ENCODE measurements around the gene RNF4.
A peak's percentile ranks its signal among the peaks of the same experiment; 100 is the strongest.

Gene RNF4

DNA sequence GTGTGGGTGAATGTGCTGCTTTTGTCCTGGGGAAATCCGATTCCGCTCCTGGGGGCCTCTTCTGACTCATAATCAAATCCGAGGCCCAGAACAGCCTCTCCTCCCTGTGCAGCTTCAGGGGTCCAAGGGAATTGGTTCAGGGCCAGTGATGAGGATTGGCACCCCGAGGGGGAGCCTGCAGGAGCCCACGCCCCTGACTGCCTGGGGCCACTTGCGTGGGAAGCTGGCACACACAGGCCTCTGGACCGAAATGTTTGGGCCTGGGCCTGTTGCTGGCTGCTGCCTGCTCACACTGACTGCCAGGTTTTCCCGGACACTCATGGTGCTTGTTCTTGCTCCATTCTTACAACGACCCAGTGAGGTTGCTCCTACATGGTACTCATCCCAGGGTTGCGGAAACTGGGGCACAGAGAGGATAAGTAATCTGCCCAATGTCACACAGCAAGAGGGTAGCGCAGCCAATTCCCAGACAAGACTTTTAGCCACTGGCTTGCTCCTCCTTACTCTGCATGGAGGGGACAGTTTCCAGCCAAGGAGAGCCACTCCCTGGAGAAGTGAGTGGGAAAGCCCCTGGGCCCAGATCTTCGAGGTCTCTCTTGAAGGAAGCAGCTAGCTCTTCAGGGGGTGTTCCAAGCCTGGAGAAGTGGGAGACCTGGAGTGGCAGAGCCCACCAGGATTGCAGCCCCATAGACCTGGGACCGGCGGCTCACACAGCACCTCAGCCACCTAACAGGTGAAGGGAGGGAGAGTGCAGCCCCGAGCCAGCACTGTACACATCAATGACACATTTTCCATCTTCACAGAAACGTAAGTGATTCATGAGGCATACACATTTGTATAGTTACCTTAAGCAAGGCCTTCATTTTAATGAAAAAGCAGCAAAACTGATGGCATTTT, 29.8 kb upstream of the RNF4 start:
- no peak for DNase-seq

GRCh38 chr4:2441393-2442174, 27.3 kb upstream of the RNF4 start:
- peak; percentile 50 for DNase-seq

- no peak for DNase-seq
Measured at GRCh38 chr4:2442175-2442993, 26.5 kb upstream of the RNF4 start.

- no peak for DNase-seq
Measured at GRCh38 chr4:2443061-2443730, 25.7 kb upstream of the RNF4 start.

- no peak for DNase-seq
Measured at GRCh38 chr4:2443956-2444740, 24.8 kb upstream of the RNF4 start.

- no peak for DNase-seq
Measured at GRCh38 chr4:2445130-2445529, 23.8 kb upstream of the RNF4 start.

- no peak for DNase-seq
Measured at GRCh38 chr4:2445571-2445970, 23.3 kb upstream of the RNF4 start.

GRCh38 chr4:2446656-2447564, 22.0 kb upstream of the RNF4 start:
- no peak for DNase-seq

DNA sequence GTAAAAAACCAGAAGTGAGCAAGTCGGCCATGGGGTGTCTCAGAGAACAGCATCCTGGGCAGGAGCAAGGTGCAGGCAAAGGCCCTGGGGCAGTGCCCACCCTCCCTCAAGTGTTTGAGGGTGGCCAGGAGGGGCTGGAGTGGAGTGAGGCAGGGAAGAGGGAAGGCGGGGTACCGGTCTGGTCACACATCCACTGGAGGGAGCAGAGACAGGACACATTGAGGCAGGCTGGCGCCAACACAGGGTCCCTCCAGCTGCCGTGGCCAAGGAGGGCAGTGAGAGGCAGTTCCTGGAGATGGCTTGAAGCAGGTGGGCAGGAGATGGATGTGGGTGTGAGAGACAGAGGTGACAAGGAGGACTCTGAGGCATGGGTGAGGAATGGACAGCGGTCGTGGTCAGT, 20.3 kb upstream of the RNF4 start:
- DNase-seq = no peak

DNA sequence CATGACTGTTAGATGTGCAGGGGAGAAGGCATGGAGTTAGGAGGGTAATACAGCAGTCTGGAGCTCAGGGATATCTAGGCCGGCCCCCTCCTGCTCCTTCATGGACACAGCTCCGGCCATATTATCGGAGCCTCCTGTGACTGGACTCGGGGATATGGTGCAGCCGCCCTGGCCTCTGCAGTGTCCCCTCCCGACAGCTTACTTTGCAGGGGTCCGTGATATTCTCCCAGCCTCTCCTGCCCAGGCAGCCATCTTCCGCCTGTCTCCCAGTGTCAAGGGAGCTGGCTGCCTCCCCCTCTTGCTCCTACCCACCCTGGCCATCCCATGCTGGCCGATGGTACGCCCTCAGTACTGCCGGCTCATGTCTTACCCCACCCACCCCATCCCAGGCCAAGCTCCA, 19.9 kb upstream of the RNF4 start:
- no peak for DNase-seq

DNA sequence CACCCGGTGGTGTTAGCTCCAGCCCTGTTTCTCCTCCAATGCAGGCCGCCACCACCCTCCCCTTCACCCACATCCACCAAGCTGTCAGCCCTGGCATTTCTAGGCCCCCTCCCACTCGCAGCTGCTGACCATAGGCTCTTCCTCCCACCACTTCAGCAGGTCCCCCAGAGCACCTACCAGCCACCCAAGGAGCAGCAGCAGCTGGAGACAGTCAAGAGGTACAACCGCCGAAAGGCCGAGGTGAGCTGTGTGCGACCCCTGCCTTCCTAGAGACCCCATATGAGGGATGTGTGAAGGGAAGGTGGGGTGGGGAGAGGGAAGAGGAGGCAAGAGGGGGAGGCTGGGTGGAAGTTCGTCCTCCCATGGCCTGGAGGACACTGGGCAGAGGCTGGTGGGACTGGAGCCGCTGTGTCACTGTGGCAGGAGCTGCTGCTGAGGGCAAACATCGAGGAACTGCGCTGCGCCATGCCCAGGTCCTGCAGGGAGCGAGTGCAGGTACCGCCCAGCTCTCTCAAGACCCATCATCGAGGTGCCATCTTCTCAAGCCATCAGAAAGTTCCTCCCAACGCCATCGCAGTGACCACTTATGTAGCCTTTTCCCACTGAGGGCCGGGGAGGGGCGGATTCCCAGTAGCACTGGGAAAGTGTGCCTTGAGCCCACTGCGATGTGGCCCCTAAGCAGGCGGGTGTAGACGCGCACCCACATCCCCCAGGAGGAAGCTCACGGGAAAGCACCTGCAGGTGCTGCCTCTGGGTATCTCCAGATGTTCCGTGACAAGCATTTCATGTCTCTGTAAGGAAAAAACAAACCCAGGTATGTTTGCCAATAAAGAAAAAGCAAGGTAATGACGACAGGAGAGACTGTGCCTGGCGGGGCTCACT, 19.2 kb upstream of the RNF4 start:
- no peak for DNase-seq

DNA sequence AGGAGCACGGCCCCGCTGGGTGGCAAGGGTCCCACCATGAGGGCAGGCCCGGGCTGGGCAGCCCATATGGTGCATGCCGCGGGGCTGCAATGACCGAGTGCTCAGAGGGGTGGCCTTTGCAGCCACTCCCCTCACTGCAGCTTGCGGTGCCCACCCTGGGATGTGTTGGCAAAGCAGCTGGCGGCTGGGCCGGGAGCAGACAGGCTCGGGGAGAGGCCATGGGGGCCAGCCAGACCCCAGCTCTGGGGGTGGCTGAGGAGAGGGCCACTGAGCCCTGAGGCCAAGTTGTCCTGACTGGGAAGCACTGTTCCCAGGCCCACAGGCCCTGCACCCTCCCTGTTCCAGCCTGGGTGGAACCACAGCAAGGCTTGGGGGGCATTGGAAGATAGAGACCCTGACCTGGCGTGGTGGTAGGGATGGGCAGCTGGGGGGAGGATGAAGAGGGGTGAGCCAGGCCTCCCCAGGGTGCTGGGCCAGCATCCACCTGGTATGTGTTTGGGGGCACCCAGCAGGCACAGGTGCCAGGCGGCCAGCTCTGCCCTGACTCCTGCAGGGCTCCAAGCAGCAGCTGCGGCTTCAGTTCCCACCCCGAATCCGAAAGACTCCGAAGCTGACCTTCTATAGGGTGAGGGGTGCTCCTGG, 18.4 kb upstream of the RNF4 start:
- DNase-seq = no peak

DNA sequence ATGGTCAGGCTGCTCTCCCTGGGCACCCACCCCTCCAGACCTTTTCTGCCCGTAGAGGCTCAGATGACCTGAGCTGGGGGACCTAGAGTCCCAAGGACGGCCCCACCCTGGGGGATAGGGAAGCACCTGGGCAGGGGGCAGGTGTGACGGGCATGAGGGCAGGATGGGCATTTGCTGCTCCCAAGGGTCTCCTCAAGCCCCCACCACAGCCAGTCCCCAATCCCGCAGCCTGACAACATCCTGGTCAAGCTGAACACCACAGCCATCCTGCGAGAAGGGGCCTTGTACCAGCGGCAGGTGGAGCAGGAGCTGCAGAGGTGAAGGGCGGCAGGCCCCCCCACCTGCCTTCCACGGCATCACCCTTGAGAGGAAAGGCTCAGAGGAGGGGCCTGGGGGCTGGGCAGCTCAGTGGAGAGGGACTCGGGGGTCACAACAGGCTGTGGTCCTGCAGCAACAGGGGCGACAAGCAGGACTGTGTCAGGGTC, 17.8 kb upstream of the RNF4 start:
- no peak for DNase-seq

DNA sequence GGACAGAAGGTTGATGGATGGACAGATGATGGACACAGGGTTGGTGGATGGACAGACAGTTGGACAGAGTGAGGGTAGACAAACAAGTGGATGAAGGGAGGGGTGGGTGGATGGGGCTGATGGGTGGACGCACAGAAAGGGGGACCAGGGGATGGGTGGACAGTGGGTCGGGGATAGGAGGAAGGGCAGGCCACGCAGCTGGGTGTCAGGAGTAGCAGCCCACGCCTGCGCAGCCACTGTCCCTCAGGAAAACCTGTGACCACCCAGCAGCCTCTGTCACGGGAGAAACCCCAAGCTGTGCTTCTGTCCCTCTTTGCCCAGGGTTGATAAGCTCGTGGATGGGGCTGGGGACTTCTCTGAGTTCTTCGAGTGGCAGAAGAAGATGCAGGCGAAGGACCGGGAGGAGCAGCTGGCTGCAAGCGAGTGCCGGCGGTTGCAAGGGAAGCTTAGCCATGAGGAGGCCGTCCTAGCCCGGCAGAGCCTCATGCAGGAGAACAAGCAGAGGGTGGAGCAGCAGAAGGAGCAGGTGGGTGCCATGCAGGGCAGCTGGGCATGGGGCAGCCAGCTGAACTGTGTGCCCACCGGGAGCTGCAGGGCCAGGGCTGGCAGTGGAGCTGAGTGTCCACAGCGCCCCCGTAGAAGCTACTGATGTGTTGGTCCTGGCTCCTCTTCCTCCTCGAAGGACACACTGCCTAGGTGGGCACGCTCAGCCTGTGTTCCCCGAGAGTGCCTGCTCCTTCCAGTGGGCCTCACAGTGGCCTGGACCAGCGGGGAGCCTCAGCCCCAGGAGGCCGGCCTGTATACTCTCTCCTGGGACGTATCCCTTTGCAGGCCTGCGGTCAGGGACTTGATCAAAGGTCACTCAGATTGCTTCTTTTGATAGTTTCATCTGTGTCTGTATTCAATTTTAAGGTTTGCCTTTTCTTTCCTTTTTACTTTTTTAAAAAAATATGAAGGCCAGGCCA, 16.8 kb upstream of the RNF4 start:
- no peak for DNase-seq

DNA sequence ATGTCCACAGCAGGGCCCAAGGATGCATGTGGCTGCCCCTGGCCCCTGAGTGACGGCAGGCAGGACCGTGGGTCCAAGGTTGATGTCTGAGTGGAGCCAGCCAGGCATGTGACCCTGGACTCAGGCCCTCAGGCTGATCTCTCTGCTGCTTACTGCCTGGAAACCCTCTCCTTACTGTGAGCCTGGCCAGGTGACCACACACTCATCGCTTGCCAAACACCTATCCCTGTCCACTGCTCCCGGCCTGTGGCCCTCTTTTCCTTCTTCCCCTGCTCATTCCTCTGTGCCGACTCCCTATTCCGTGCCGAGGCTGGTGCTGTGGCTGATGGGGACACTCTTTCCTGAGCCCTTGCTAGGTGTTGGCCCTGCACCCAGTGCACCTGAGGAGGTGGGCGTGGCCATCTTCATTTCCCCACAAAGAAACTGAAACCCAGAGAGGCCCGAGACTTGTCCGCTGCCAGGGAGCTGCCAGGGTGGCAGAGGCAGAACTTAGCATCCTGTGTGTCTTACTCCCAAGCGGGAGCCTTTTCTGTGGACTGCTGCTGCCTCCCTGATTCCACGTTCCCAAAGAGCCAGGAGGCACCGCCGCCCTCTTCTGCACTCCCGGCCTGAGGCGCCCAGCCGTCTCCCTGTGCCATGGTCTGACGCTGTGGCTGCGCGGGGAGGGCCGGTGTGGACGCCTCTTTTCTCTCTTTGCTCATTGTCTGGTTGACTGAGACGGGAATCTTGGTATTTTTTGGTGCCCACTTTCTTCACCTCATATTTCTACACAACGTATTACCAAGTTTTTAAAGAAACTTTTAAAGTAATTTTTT, 11.2 kb upstream of the RNF4 start:
- DNase-seq = no peak

- no peak for DNase-seq
Measured at GRCh38 chr4:2458546-2459491, 10.1 kb upstream of the RNF4 start.

Data from femur (tissue), 1 donor.